ENCODE results near the gene TMEM258.

TMEM258 gene

DNA sequence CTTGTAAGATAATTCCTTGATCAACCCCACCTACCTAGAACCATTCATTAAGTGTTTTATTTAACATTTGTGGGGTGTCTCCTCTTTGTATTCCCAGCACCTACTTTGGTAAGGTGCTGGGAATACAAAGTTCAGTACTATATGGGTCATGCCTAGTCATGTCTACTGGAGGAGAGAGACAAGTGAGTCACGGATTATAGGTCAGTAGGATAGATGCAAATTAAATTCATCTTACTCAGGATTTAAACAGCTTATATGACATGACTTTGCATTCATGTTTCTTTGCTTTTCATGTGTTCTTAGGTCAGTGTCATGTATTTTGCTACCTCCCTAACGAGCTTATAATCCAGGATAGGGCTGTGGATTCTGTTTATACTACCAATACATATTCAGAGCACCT is 27.8 kb upstream of the TMEM258 start:
- no peak for DNase-seq (ENCODE audit: low read depth)

DNA sequence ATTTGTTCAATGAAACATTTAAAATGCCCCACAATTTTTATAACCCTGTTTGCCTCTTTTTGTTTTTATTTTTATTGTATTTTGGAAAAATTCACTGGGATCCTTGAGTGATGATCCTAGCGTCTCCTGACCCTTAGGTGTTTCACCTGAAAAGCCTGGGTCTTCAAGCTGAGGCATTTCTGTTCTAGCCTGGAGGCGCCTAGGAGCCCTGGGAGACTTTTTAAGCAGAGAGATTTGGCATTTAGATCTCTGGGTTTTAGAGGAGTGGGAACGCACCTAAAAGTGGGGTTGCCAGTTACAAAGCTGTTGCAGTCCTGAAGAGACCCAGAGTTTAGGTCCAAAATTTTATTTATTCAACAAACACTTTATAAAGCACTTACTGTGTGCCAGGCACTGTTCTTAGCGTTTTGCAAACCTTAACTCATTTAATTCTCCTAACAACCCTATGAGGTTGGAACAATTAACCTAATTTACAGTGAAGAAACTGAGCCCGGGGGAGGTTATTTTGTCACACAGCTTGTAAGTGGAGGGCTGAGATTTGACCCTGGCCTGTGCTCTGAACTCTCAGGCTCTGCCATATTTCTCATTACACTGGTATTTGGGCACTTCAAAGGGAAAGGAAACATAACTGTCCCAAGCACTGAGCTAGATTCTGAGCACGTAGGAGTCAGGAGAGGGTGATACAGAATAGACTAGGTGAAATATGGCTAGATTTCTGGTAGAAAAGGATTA is 25.2 kb upstream of the TMEM258 start:
- no peak for DNase-seq (ENCODE audit: low read depth)

DNA sequence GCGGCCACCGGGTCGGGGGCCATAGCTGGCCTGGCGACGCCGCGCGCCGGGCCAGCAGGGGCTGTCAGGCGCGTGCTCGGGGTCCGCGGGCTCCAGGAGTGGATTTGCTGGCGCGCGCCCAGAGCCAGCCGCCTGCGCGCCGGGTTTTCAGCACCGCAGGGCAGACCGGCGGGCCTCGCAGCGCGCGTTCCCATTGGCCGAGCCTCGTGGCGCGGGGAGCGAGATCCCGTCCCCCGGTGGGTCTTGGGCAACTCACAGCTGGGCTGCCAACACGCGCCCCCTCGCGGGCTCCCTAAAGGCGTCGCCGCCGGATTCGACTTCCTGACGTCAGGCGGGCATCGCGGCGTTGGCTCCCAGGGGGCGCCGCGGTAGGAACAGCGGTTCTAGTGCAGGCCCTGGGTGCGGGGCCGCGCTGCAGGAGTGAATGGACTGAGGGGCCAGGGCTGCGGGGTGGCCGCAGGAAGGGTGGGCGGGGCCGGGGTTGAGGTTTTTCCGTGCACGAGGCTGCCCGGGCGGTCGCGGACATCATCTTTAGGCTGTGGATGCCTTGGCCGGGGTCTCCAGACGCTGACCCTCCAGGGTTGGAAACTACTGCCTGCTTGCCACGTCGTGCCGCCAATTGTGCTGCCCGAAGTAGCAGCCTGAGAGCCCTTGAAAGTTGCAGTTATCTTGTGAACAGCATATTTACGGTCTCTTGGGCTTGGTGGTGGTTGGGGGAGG is 24.5 kb upstream of the TMEM258 start, which contains the start of gene FADS1:
FADS1 (minus strand) TSS at position 268 of the 720 bp plus-strand sequence; CDS start at position 194, 74 bp downstream.
- peak; percentile 78 for DNase-seq (ENCODE audit: low read depth)

DNA sequence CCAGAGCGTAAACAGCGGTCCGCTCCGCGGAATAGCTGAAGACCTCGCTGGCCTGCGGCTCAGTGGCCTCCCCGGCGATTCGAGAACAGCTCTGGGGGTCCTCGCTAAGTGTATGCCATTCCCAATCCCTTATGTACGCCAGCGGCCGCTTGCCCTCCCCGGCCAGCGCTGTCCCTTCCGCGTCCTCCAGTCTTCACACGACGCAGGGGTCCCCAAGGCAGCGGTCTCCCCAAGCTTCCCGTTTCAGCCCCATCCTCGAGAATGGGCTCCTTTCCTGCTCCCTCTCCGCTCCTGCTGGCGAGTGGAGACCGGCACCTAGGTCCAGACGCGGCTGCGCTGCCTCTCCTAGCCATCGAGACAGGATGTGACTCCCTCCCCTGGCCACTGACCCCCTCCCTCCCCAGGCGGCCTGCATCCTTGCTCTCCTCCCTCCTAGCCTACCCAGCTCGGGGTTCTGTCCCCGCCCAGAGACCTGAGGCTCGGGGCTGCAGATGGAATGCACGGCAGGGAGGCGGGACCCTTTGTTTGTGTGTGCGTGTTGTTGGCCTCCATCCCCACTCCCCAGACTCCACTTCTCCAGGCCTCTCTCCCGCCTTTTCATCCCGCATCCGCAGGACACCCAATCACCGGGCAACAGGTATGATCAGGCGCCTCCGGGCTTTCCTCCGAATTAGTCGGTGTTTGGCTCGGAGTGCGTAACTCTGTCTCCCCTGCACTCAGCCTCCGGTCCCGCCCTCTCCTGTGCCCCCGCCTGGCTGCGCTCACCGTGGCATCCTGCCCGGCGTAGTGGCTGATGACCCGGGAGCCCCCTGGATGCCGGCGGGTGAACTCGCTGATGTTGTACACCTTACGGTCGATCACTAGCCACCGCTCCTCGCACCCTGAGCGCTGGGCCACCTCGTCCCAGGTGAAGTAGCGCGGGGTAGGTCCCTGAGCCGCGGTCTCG is 23.7 kb upstream of the TMEM258 start:
- DNase-seq (ENCODE audit: low read depth), result peak; percentile 40

DNA sequence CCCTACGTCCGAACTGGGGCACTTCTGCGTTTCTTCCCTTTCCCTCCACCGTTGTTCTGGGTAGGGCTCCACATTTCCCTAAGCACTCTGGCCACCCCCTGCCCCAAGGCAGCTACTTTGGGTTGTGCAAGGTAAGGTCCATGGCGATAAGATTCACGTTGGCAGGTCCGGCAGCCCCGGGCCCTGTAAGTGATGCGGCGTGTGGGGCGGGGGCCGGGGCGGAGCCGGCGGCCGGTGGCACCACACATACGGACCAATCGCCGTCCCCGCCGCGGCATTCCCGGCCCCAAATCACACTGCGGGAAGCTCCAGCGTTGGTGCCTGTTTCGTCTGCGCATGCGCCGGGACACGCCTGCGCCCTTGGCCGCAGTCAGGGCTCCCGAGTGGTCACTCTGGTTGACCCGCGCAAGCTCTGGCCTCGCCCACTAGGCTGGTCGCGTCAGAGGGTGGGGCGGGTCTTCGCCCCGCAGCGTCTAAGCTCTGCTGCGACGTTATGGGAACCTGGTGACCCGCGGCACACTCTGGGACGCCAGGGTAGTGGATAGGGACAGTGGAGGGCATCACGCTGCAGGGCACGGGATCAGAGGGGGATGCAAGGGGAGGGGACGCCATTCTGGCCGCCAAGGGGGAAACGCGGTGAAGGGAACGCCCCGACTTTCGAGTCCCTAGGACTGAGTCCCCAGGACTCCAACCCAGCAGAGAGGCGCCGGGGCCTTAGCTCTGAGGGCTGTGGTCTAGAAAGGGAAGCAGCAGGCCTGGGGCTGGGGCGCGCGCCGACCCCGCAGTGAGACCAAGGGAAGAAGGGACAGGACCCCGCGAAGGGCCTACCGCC is 22.8 kb upstream of the TMEM258 start:
- DNase-seq (ENCODE audit: low read depth), result peak; percentile 82

DNA sequence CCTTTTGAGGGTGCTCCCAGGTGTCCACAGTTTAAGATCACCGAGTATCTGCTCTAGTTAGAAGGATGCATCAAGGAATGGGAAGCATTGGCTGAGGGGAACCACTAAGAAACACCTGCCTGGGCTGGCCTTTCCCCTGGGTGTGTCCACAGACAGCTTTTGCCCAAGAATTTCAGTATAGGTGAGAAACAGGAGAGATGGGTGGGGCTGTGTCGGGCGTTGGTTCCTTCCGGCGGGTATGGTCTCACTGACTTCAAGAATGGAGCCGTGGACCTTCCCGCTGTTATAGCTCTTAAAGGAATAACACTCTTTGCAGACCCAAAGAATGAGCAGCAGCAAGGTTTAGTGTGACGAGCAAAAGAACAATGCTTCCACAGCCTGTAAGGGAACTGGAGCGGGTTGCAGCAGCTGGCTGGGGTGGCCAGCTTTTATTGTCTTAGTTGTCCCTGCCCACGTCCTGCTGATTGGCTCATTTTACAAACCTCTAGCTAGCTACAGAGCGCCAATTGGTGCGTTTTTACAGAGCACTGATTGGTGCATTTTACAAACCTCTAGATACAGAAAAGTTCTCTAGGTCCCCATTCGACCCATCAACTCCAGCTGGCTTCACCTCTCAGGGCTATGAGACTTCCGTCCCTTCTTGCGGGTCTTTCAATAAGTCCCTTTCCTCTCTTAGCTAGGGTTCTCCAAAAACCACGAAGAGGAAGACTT is 22.0 kb upstream of the TMEM258 start:
- no peak for DNase-seq (ENCODE audit: low read depth)

DNA sequence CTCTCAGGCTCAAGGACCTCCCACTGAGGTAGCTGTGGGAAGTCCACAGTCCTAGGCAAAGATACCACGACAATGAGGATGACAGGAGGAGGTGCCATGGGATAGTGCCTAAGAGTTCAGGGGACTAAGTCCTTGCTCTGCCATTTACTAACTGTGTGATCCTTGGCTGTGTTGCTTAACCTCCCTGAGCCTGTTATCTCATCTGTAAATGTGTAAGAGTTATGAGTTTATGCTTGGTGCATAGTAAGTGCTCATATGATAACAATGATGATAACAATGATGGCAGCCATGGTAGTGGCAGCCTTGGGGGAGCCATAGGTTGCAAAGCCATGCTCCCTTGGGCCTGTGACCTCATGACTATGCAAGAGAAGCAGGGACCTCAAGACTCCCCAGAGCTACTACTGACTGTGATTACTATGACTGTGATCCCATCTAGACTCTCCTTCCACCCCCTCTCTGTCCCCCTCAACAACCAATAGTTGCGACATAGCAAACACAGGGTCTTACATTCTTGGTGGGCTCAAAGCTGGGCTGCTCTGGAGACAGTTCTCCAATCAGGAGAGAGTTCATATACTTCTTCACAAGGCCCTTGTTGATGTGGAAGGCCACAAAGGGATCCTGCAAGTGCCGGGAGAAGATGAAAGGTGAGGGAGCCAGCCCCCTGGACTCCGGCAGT is 20.5 kb upstream of the TMEM258 start:
- DNase-seq (ENCODE audit: low read depth), result no peak

DNA sequence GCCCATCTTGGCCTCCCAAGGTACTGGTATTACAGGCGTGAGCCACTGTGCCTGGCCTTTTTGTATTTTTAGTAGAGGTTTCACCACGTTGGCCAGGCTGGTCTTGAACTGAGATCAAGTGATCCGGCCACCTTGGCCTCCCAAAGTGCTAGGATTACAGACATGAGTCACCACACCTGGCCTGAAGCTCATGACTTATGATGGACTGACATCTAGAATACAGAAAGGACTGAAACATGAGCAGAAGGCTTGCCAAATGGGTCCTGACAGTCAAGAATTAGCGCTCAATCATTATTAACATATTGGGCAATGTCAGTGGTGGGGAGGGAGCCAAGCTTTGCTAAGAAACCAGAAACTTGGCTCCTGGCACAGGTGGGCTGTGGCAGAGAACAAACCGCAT is 19.4 kb upstream of the TMEM258 start:
- no peak for DNase-seq (ENCODE audit: low read depth)

DNA sequence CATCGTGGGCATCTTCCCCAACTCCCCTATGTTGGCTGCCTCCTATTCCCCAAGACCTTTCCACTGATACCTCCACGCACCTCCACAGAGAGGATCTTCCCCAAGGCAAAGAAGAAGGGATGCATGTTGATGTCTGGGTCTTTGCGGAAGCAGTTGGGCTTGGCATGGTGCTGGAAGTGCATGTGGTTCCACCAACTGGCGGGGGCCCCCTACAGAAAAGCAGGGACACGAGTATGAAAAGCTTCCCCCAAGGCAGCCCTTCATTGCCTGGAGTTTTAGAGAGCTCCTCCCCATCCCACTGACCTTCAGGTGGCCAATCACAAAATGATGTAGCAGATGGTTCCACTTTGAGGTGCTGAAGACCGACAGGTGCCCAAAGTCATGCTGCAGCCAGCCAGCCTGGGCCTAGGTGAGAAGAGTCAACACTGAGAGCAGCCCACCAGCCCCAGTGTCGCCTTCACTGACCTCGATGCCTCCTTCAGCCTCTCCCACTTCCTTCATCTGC is 18.3 kb upstream of the TMEM258 start:
- no peak for DNase-seq (ENCODE audit: low read depth)

DNA sequence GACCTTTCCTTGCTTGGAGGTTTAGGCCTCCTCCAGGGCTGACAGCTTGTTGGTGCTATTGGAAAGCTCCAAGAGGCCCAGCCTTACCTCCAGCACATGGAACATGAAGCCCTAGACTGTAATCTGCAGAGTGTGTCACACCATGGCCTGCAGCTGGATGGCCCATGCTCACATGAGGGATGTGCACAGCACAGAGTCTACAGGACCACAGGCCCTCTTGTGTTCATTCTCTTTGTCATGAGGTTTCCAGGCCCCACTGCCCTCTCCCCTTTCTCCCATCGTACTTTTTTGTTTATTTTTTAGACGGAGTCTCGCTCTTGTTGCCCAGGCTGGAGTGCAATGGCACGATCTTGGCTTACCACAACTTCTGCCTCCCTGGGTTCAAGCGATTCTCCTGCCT is 14.4 kb upstream of the TMEM258 start:
- DNase-seq (ENCODE audit: low read depth), result no peak

DNA sequence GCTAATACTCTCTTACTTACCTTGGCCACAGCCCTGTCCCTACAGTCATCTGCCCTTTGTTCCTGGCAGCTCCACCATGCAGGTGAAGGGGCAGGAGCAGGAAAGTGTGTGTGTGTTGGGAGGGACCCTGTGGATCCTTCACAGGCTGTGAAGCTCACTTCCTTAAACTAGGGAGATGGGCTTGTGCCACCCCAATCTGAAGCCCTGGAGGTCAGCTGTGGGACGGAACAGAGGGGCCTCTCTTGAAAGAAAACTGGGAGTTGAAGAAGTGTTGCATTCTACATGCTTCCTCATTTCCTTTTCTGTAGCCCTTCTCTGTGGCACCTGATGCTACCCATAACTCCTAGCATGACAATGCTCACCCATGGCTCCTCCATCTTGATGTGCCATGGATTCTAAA is 12.7 kb upstream of the TMEM258 start:
- DNase-seq (ENCODE audit: low read depth), result no peak

DNA sequence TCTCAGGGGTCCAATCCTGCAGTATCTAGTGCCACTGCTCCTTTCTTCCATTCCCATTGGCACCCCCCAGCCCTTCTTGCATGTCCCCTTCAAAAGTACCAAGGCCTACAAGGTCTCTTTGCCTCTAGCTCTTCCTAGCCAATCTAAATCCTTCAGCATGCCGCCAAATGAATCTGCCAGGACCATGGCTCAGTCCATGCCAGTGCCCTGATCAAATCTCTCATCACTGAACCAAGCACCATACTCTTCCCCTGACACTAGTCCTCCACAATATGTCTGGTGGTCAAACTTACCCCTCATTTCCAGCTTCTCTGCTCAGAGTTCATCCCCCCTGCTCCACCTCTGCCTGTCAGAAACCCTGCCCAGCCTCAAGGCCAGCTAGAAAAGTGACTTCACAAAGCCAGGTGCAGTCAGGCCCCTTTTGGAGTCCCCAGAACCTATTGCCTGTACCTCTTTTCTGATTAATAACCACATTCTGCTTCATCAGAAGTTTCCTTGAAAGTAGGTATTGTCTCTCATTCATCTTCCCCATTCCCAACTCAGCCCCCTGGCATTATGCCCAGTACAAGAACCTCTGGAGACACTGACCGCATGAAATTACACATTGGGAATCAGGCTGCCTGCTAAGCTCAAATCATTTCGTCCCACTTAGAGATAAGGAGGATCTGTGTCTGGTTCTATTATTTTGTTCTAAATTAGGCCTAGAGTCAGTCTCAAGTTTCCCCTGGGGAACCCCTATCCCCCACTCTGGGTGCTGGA is 11.7 kb upstream of the TMEM258 start:
- no peak for DNase-seq (ENCODE audit: low read depth)

DNA sequence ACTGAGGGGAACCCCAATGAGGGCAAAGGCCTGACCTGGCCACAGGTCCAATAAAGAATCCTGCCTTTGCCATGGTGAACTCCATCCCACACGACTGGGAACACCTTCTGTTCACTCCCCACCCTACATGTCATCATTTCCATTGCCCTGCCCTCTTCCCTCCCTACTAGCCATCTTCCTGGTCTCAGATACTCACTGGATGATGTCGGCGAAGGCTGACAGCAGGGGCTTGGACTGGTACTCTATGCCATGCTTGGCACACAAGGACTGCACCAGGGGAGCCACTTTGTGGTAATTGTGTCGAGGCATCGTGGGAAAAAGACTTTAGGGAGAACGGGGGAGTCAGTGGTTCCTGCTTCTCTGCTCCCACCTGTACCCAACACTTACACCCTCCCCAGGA is 10.2 kb upstream of the TMEM258 start:
- no peak for DNase-seq (ENCODE audit: low read depth)

DNA sequence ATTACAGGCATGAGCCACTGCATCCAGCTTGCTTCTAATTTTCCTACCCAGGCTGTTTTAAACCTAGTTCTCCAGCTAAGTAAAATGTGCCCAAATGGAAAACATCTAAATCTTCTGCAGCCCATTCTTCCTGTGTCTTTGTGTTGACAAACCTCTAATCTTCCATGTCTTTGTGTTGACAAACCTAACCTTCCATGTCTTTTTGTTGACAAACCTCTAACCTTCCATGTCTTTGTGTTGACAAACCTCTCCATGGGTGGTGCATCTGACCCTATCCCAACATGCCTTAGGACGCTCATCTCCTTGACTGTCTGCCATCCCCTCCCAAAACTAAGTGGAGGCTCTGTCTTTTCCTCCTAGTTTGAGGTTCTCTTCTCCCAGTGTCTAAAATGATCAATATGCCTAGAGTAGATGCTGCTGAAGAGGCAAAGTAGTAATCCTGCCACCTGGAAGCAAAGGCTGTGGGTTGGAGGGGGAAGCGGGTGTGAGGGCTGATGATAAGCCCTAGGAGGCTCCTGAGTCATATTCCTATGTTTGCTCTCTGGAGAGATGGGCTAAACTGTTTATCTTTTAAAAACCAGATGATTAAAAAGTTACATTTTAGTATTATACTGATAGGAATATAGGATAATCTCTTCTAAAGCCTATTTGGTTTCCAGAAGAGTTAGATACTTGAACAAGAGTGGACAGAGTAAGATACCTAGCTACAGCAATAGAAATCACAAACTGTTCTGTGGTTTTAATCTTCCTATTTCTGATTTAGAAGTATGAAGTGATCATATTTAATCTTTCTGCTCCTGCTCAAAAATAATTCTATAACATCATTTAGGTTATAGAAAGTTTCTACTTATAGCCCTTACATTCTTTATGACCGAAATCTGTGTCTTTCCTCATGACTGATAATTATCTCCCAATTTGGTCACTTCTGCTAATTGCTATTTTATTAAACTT is 8.2 kb upstream of the TMEM258 start:
- DNase-seq (ENCODE audit: low read depth), result no peak

DNA sequence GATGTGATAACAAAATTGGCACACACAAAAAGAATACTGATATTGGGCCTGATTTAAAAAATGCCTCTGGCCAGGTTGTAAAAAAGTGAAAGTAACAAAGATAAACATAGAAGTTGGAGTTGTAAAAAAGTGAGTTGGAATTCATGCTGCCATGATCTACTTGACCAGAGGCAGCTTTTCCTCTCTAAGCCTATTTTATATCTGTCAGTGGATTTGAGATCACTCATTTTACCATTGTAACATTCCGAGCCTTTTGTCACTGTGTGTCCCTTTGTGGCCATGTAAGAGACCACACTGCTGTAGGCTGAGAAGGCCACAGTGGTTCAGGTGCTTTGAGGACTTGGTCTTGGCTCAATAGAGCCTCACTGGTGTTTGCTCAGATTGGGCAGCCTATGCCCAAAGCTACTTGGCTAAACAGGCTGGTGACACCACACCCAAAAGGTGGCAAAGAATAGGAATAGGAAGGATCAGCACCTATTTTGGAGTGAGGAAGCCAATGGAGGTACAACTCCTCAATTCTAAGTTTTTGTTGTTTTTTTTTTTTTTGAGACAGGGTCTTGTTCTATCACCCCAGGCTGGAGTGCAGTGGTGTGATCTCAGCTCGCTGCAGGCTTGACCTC is 7.4 kb upstream of the TMEM258 start:
- no peak for DNase-seq (ENCODE audit: low read depth)

DNA sequence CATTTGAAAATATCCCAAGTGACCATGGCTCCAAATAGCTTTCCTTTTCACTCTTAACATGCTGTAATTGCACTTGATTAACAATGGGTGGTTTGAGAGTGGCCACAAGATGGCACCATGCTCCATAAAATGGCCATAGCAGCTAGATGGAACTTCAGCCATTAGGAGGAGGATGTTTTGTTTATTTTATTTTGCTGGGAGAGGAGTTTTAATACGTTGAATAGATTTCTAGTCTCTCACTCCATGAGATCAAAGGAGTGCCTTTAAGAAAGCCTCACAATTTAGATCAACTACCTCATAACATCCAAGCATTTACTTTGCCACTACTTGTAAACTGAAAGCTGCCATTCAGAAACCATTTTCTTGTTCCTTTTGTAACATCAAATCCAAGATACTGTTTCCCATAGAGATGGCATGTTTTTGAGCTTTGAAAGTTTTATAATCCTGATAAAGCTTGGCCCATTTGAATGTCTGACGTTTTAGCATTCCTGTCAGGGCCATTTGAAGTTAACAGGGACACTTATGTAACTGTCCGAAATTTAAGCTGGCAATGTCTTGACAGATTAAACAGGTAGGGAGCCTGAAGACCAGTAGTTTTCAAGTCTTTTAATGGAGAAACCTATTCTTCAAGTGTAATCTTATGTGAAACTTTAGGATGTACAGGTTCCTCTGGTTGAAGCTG is 5.0 kb upstream of the TMEM258 start:
- DNase-seq (ENCODE audit: low read depth), result peak; percentile 56

DNA sequence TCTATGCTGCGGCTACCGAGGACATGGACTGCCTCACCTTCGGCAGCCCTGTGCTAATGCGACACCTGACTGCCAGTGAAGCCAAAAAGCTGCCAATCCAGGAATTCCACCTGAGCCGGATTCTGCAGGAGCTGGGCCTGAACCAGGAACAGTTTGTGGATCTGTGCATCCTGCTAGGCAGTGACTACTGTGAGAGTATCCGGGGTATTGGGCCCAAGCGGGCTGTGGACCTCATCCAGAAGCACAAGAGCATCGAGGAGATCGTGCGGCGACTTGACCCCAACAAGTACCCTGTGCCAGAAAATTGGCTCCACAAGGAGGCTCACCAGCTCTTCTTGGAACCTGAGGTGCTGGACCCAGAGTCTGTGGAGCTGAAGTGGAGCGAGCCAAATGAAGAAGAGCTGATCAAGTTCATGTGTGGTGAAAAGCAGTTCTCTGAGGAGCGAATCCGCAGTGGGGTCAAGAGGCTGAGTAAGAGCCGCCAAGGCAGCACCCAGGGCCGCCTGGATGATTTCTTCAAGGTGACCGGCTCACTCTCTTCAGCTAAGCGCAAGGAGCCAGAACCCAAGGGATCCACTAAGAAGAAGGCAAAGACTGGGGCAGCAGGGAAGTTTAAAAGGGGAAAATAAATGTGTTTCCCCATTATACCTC is 3.6 kb upstream of the TMEM258 start:
- no peak for DNase-seq (ENCODE audit: low read depth)
